A673 (cell line): ENCODE measurements around the gene CRHR1.

Experiments used
- EZH2 ChIP-seq: fragments of 200-600 bp; sonication (generic); IDR thresholded peaks from 2 replicates; pipeline ENCODE4 v1.6.1; 2017; ENCODE audit warnings: borderline replicate concordance, low read depth, mild to moderate bottlenecking, mixed read lengths, antibody characterized with exemption, low read length; ENCODE audit not compliant: poor library complexity, severe bottlenecking
- TF ChIP-seq, protein P1 (sequence below): fragments of 300-800, 200-600 bp; sonication (generic); conservative IDR thresholded peaks from 2 replicates; pipeline ENCODE4 v1.5.1; 2017; ENCODE audit warnings: low read depth, mild to moderate bottlenecking, antibody characterized with exemption, low read length, moderate library complexity, mixed read lengths

DNA sequence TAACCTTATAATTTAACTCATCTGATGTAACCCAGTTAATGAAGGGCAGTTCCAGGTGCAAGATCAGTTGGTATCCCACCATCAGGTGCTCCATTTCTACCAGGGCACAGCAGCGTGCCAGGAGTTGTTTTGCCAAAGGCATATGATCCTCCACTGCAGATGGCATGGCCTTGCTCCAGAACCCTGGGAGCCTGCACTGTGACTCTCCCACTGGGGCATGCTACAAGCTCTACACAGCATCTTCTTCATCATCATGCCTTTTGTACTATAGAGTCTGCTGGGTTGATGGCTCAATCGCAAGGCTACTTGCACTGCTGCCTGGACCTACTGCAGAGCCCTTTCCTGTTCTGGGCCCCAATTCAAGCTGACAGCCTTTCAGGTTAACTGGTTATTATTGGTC, 98.9 kb downstream of the CRHR1 start:
- TF ChIP-seq, protein P1, sequence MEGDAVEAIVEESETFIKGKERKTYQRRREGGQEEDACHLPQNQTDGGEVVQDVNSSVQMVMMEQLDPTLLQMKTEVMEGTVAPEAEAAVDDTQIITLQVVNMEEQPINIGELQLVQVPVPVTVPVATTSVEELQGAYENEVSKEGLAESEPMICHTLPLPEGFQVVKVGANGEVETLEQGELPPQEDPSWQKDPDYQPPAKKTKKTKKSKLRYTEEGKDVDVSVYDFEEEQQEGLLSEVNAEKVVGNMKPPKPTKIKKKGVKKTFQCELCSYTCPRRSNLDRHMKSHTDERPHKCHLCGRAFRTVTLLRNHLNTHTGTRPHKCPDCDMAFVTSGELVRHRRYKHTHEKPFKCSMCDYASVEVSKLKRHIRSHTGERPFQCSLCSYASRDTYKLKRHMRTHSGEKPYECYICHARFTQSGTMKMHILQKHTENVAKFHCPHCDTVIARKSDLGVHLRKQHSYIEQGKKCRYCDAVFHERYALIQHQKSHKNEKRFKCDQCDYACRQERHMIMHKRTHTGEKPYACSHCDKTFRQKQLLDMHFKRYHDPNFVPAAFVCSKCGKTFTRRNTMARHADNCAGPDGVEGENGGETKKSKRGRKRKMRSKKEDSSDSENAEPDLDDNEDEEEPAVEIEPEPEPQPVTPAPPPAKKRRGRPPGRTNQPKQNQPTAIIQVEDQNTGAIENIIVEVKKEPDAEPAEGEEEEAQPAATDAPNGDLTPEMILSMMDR = no peak
- TF ChIP-seq EZH2 = no peak
